PFSK-1 (cell line): Measurements from ENCODE around the gene ZNF775.

Experiments
- FOXP2 ChIP-seq: optimal IDR thresholded peaks from 2 replicates; pipeline ENCODE3; 2011; ENCODE audit warnings: borderline replicate concordance, control low read depth, inconsistent platforms; ENCODE audit not compliant: insufficient read depth; ENCODE audit errors: extremely low read length, extremely low read depth
- POLR2AphosphoS5 ChIP-seq: IDR thresholded peaks from 2 replicates; pipeline ENCODE4 v1.6.1; 2012; ENCODE audit warnings: low read depth, mild to moderate bottlenecking, control low read depth, low read length, moderate library complexity
- SIN3A ChIP-seq: IDR thresholded peaks from 2 replicates; pipeline ENCODE4 v1.6.1; 2012; ENCODE audit warnings: mild to moderate bottlenecking, low read length, moderate library complexity, borderline replicate concordance; ENCODE audit not compliant: insufficient read depth
- TAF1 ChIP-seq: IDR thresholded peaks from 2 replicates; pipeline ENCODE4 v1.6.1; 2012; ENCODE audit warnings: low read length, control low read depth, borderline replicate concordance; ENCODE audit not compliant: insufficient read depth
- TF ChIP-seq, protein P1 (sequence below), 2 experiments: IDR thresholded peaks; 2 replicates each; pipeline versions ENCODE4 v1.6.1 to v1.8.0; 2011 to 2012; ENCODE audit warnings: low read depth in 2 of 2, low read length in 2 of 2, control low read depth in 1 of 2, inconsistent platforms in 1 of 2, mild to moderate bottlenecking in 1 of 2, moderate library complexity in 1 of 2; ENCODE audit not compliant: insufficient read depth in 1 of 2

Gene ZNF775

DNA sequence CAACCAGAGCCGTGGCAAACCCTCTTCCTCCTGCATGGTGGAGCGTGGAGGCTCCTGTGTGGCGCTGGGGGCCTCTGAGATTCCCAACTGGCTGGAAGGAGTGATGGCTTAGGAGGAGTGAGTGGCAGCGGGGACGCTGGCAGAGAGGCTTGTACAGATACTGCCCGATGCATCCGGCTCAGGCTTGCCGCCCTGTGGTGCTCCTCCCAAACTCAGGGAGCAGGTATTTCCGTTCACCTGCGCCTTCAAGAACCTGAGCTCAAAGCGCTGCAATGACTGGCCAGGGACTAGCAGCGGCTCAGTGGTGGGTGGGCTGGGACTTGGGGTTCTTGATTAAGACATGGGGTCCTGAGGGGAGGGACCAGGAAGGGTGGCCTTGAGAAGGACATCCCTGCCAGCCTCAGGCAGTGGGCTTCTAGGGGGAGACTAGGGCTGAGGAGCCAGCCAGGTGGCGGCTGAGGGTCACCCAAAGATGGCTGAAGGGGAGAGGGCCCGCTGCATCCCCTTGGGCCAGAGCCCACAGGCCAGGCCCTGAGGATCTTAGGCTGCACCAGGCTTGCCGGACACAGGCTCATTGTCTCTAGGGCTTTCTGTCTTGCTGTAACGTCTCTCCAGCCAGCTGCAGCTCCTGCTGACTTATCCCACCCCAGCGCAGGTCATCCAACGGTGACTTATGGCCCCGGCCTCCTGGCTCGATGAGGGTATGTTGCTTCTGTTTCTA, 3.2 kb downstream of the ZNF775 start:
- TF ChIP-seq, protein P1, sequence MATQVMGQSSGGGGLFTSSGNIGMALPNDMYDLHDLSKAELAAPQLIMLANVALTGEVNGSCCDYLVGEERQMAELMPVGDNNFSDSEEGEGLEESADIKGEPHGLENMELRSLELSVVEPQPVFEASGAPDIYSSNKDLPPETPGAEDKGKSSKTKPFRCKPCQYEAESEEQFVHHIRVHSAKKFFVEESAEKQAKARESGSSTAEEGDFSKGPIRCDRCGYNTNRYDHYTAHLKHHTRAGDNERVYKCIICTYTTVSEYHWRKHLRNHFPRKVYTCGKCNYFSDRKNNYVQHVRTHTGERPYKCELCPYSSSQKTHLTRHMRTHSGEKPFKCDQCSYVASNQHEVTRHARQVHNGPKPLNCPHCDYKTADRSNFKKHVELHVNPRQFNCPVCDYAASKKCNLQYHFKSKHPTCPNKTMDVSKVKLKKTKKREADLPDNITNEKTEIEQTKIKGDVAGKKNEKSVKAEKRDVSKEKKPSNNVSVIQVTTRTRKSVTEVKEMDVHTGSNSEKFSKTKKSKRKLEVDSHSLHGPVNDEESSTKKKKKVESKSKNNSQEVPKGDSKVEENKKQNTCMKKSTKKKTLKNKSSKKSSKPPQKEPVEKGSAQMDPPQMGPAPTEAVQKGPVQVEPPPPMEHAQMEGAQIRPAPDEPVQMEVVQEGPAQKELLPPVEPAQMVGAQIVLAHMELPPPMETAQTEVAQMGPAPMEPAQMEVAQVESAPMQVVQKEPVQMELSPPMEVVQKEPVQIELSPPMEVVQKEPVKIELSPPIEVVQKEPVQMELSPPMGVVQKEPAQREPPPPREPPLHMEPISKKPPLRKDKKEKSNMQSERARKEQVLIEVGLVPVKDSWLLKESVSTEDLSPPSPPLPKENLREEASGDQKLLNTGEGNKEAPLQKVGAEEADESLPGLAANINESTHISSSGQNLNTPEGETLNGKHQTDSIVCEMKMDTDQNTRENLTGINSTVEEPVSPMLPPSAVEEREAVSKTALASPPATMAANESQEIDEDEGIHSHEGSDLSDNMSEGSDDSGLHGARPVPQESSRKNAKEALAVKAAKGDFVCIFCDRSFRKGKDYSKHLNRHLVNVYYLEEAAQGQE (IDR thresholded peaks at IDR 0.05; ENCODE audit: insufficient read depth in 1 of 2, low read depth in 2 of 2, low read length in 2 of 2) = no peak
- no peak for TF ChIP-seq FOXP2
- no peak for TF ChIP-seq SIN3A
- no peak for TF ChIP-seq POLR2AphosphoS5
- no peak for TF ChIP-seq TAF1

DNA sequence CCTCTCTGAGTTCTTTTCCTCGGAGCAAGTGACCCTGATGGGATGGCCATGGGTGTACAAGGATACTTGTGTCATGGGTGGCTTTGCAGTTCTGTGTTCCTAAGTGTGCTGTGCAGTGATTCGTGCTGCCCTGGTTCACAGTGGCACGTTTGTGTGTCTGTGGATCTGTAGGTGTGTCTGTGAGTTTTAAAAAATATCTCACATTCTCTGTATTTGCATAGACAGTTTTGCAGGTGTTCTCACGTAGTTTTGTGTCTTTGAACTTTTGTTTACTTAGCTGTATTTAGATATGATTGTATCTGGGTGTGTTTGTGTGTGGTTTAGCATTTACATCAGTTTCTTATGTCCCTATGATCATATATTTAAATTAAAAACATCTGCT, 3.7 kb downstream of the ZNF775 start:
- TF ChIP-seq SIN3A = no peak
- TF ChIP-seq, protein P1 (IDR thresholded peaks at IDR 0.05; ENCODE audit: insufficient read depth in 1 of 2, low read depth in 2 of 2, low read length in 2 of 2) = no peak
- no peak for TF ChIP-seq TAF1
- TF ChIP-seq FOXP2 = no peak
- no peak for TF ChIP-seq POLR2AphosphoS5

DNA sequence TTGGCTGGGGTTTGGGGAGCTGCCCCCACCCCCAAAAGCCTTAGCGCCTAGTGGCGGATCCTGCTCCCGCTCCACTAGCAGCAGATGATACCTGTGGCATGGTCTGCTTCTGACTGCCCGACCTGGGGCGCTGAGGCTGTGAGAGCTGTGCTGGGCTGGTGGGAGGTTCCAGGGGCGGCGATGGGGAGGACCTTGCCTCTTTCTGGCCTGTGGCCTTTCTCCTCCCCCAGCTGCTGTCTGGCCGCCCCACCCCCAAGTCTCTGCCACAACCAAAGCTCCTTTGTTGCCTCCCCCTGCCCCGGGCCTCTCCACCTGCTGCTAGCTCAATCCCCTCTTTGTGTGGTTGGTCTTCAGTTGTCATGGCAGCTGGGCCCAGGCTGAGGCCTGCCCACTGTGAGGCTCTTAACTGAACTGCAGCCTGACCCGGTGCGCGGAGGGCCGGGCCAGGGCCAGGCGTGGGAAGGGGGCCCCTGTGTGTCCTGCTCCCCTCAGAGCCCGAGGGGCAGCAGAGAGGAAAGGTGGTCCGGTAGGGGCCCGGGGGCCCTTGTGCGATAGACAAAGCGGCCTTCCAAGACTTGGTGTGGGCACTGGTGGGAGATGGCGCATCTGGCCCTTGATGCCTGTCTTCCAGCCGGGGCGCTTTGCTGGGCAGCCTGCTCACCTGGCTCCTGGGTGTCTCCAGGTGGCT, 4.7 kb downstream of the ZNF775 start:
- TF ChIP-seq POLR2AphosphoS5 (no peak), SIN3A (no peak), TAF1 (no peak), FOXP2 (no peak)
- TF ChIP-seq, protein P1 (IDR thresholded peaks at IDR 0.05; ENCODE audit: insufficient read depth in 1 of 2, low read depth in 2 of 2, low read length in 2 of 2) = no peak

DNA sequence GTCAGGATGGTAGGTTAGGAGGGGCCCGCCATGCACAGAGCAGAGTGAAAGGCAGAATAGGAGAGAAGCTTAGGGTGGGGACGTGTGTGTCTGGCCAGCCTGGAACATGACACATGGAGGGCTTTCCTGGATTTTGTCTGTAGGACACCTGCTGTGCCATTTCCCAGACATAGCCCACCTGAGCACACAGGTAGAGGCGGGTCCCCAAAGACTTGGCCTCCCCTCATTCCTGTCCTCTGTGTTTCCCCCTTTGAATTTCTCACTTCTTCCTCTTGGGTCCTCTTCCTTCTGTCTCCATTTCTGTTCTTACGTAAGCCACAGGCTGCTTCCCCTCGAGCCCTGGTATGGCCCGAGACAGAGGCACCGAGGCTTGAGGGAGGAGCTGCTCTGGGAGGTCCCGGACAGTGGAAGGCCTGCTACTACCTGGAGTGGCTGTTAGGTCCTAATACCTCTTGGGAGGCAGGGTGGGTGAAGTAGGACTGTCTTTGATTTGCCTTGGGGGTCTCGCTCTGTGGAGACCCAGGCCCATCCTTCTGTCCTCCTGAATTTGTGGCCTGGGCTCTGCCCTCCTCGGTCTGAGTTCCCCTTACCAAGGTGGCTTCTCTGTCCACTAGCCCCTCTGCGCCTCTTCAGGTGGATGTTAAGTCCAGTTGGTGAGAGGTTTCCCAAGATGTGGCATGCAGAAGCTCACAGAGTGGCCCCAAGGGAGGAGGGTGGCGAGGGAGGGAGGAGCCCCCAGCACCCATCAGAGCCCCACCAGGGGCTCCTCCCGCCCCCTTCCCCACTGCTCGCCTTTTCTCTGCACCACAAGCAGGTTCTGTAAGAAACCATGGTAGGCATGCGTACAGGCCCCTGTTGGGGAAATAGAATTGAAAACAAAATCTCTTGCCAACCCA, 5.5 kb downstream of the ZNF775 start:
- TF ChIP-seq, protein P1 (IDR thresholded peaks at IDR 0.05; ENCODE audit: insufficient read depth in 1 of 2, low read depth in 2 of 2, low read length in 2 of 2) = no peak
- TF ChIP-seq TAF1 (no peak), FOXP2 (no peak), SIN3A (no peak), POLR2AphosphoS5 (no peak)
